Left ventricle myocardium inferior (tissue), 1 donor: ENCODE data around the gene IFNA6. TPM values are rescaled to one million over a fixed set of nuclear protein-coding genes. Genes with fewer than 3 reads are reported as not detected.

Experiments used
- DNase-seq: peaks from one replicate; pipeline ENCODE4 v3.0.0-alpha.2; 2020
- H3K27ac ChIP-seq: fragments of 200-600 bp; replicated peaks from 2 replicates; pipeline ENCODE4 v1.8.0; 2021
- H3K27me3 ChIP-seq: fragments of 200-600 bp; 2 replicates; pipeline ENCODE4 v1.8.0; 2021; ENCODE audit warnings: low read depth
- H3K36me3 ChIP-seq: fragments of 200-600 bp; 2 replicates; pipeline ENCODE4 v1.8.0; 2021
- H3K4me1 ChIP-seq: fragments of 200-600 bp; 2 replicates; pipeline ENCODE4 v1.8.0; 2021
- H3K4me3 ChIP-seq: fragments of 200-600 bp; 2 replicates; pipeline ENCODE4 v1.8.0; 2021; ENCODE audit warnings: mild to moderate bottlenecking, moderate library complexity
- H3K9me3 ChIP-seq: fragments of 200-600 bp; replicated peaks from 2 replicates; pipeline ENCODE4 v1.8.0; 2021
- intact Hi-C: fragments of 100-400 bp; cut with micrococcal nuclease; formaldehyde crosslinking; loops from one replicate; pipeline ENCODE4 v1.11.0; 2022
- total RNA-seq: library from RNA; stranded (reverse); fragmentation: NEBNext Ultra II Directional; extraction: Animal tissue kit (Norgen Biotek cat#: 25700); gene quantifications from one replicate; pipeline ENCODE4 v1.2.1, GENCODE V29; 2021
- TF ChIP-seq, protein P1 (sequence below): fragments of 200-600 bp; IDR thresholded peaks from 2 replicates; pipeline ENCODE4 v1.8.0; 2021; ENCODE audit warnings: antibody characterized with exemption, mild to moderate bottlenecking, borderline replicate concordance
- donor health status: DM: no; HTN: yes; CAD: no; lungs with severe emphysema.

IFNA6 gene
- total RNA-seq, 1 donor from 2014 or later = not detected

DNA sequence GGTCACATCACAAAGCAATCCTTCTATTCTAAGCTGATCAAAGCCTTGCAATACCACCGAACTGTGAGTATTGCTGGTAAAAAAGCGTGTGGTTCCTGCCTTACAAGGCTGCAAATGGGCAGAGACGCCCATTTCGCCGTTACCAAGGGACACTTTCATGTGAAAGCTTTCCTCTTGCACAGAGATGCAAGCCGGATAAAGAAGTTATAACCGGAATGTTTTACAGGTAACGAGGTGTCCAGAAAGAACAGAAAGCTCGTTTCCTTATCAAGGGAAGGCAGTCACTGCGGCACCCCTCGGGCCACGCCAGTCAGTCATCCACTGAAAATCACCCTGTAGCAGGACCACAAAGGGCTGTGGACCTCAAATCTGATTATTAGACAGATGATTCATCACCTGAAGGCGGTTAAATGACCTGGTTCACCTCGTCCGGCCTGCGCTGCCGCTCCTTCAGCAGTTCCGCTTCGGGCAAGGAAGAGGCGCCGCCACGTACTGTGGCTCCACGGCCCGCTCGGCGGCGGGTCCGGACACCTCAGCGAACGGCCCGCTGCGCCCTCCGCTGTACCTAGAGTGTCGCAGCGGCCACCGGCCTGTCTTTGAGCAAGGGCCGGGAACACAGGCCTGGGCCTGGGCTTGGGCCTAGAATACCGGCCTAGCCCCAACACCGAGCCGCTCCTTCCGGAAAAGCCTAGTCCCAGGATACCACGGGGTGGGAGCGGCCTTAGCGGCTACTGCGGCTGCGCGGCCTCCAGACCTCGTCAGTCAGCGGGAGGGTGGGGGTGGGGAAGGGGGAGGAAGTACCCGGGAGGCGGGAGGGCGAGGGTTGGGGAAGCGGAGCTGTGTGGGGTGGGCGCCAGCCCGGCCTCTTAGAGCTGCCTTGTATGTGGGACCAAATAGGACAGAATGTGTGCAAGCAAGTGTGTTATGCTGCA, 15.7 kb downstream of the IFNA6 start, which contains the start of gene KLHL9:
Gene KLHL9, minus strand, starts transcription at position 704 of the 932 bp plus-strand sequence. Its CDS starts 545 bp downstream, at position 159.
- intact Hi-C loops = no loop called here
- TF ChIP-seq, protein P1, sequence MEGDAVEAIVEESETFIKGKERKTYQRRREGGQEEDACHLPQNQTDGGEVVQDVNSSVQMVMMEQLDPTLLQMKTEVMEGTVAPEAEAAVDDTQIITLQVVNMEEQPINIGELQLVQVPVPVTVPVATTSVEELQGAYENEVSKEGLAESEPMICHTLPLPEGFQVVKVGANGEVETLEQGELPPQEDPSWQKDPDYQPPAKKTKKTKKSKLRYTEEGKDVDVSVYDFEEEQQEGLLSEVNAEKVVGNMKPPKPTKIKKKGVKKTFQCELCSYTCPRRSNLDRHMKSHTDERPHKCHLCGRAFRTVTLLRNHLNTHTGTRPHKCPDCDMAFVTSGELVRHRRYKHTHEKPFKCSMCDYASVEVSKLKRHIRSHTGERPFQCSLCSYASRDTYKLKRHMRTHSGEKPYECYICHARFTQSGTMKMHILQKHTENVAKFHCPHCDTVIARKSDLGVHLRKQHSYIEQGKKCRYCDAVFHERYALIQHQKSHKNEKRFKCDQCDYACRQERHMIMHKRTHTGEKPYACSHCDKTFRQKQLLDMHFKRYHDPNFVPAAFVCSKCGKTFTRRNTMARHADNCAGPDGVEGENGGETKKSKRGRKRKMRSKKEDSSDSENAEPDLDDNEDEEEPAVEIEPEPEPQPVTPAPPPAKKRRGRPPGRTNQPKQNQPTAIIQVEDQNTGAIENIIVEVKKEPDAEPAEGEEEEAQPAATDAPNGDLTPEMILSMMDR = no peak
- peaks cover 58% of the 10 kb centered on the region for H3K4me1 ChIP-seq

GRCh38 chr9:21333226-21333625, 17.5 kb downstream of the IFNA6 start:
- intact Hi-C loops = no loop called here
- peak overlapping the region; percentile 82 for H3K4me3 ChIP-seq
- TF ChIP-seq, protein P1 = no peak

More for the DNA sequence above, 15.7 kb downstream of the IFNA6 start, which contains the start of gene KLHL9:
- Histone ChIP-seq H3K36me3 (peaks cover 10% of the 10 kb centered on the region), H3K27ac (peak within 1 kb of the TSS; percentile 93), H3K4me3 (peak within 1 kb of the TSS; percentile 82), H3K9me3 (no peaks in the 10 kb centered on the region), H3K27me3 (no peaks in the 10 kb centered on the region)
- DNase-seq = peak; percentile 93

GRCh38 chr9:21331676-21332402, 18.8 kb downstream of the IFNA6 start:
- Histone ChIP-seq H3K4me1 (peaks cover 87% of the 10 kb centered on the region), H3K4me3 (peak overlapping the region; percentile 82)
- intact Hi-C loops = no loop called here

More at GRCh38 chr9:21333226-21333625, 17.5 kb downstream of the IFNA6 start:
- H3K4me1 ChIP-seq = peaks cover 75% of the 10 kb centered on the region
- no peak for DNase-seq
- no peaks in the 10 kb centered on the region for H3K9me3 ChIP-seq
- no peaks in the 10 kb centered on the region for H3K27me3 ChIP-seq
- no peak overlapping the region for H3K27ac ChIP-seq
- H3K36me3 ChIP-seq = peaks cover 10% of the 10 kb centered on the region

DNA sequence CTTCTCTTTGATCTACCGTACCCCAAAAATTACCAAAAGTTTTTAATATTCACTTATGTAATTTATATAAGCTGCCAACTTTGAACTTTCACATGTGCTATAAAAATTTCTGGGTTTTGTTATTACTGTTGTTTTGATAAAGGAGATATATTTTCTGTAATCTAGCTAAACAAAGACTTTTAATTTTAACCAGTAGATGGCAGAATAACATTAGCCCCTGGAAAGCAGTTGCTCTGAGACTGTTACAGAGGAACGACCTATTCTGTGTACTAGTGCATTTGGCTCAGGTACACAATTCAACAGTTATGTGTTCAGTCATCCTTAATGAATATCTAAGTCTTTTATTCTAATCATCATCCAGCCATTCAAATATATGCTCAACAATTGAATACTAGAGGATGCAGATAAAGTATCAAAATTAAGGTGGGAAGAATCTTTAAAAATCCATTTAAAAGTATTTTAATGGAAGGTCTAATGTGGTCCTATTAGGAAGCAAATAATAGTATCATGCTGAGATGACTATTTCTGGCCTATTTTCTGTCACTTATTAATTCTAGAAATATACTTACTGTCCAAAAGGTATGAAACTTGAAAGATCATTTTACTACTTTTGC, 24.1 kb downstream of the IFNA6 start:
- Histone ChIP-seq H3K4me3 (no peak overlapping the region), H3K27me3 (no peaks in the 10 kb centered on the region), H3K36me3 (peaks cover 22% of the 10 kb centered on the region), H3K4me1 (peaks cover 54% of the 10 kb centered on the region), H3K9me3 (no peaks in the 10 kb centered on the region), H3K27ac (no peak overlapping the region)
- DNase-seq = no peak
- intact Hi-C loops = loop anchor here (5.0 kb wide), 1 partner anchor 71 kb away; no protein-coding TSS in a partner anchor
- TF ChIP-seq, protein P1 = peak; percentile 81

More at GRCh38 chr9:21331676-21332402, 18.8 kb downstream of the IFNA6 start:
- H3K36me3 ChIP-seq = peaks cover 10% of the 10 kb centered on the region
- no peak overlapping the region for H3K27ac ChIP-seq
- no peak for DNase-seq
- H3K9me3 ChIP-seq = no peaks in the 10 kb centered on the region
- H3K27me3 ChIP-seq = no peaks in the 10 kb centered on the region
- TF ChIP-seq, protein P1 = no peak

- TF ChIP-seq, protein P1 = no peak
- no peak overlapping the region for H3K27ac ChIP-seq
- no peak overlapping the region for H3K4me3 ChIP-seq
- peaks cover 28% of the 10 kb centered on the region for H3K4me1 ChIP-seq
- H3K27me3 ChIP-seq = no peaks in the 10 kb centered on the region
- no peak for DNase-seq
- H3K9me3 ChIP-seq = no peaks in the 10 kb centered on the region
- H3K36me3 ChIP-seq = peaks cover 25% of the 10 kb centered on the region
- intact Hi-C loops = no loop called here
Observed at GRCh38 chr9:21324047-21324446, 26.6 kb downstream of the IFNA6 start.
